ENCODE data around the gene DIO3. TPM values are rescaled to one million over a fixed set of nuclear protein-coding genes. Genes with fewer than 3 reads are reported as not detected.

Gene DIO3
- total RNA-seq, 1 experiment from 2014 or later, result 4.9 TPM

DNA sequence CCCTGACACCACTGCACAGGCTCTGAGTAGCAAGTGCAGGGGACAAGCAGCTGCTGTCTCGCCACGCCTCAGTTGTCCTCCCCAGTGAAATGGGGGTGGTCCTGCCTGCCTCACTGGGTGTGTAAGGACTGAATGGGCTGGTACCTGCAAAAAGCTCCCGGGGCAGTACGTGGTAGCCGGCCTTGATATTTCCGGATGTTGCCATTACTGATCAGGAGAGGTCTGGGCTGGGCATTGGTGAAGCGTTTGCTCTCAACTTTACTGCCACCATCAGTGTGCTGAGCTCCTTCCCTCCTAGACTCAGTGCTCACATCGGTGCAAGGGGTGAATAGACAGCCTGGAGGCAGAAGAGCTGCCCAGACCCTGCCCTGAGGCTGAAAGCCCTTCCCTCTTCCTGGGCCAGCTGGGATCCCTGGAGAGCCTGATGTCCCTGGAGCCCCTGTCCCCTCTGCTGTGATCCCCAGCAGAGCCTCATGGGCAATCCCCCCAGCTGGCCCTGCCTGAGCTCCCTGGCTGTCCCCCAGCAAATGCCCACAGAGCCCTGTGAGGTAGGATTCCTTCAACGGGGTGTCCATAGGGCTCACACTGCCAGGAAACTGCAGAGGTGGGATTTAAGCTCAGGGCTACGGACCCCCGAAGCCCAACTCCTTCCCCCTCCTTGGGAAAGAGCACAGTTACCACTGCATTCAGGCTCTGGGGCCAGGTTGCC lies 18.2 kb downstream of the DIO3 start:
- H3F3A ChIP-seq (ENCODE audit: low read length, unreplicated experiment), result no peaks in the 10 kb centered on the region
- ATAC-seq (no peak), DNase-seq (no peak)
- H3K9me3 ChIP-seq (ENCODE audit: low read length), result no peaks in the 10 kb centered on the region
- H3K27ac ChIP-seq (ENCODE audit: low read length), result no peak overlapping the region
- no peaks in the 10 kb centered on the region for H3K9me2 ChIP-seq (replicated peaks; ENCODE audit: low read length)
- TF ChIP-seq EZH2 (IDR thresholded peaks at IDR 0.05; ENCODE audit: low read length, unreplicated experiment), result no peak
- H3K79me2 ChIP-seq (ENCODE audit: low read length), result no peaks in the 10 kb centered on the region
- no peaks in the 10 kb centered on the region for H3K4me1 ChIP-seq (ENCODE audit: insufficient read depth, low read length)
- intact Hi-C loops (cut with micrococcal nuclease), result no loop called here
- CTCF ChIA-PET, result no interaction called here
- H3K4me3 ChIP-seq (ENCODE audit: low read length), result no peak overlapping the region
- no peak overlapping the region for H2AFZ ChIP-seq (ENCODE audit: low read length)
- H3K9ac ChIP-seq (ENCODE audit: low read length), result no peak overlapping the region
- H3K4me2 ChIP-seq (ENCODE audit: low read length), result no peak overlapping the region
- no peaks in the 10 kb centered on the region for H3K36me3 ChIP-seq (ENCODE audit: low read depth, low read length)
- no TSS peak for BruUV-seq (replicated peaks)
- H4K20me1 ChIP-seq (ENCODE audit: low read length), result no peaks in the 10 kb centered on the region
- POLR2A ChIA-PET (ENCODE audit: unreplicated experiment), result no interaction called here
- peaks cover 16% of the 10 kb centered on the region for H3K27me3 ChIP-seq (ENCODE audit: low read length)

DNA sequence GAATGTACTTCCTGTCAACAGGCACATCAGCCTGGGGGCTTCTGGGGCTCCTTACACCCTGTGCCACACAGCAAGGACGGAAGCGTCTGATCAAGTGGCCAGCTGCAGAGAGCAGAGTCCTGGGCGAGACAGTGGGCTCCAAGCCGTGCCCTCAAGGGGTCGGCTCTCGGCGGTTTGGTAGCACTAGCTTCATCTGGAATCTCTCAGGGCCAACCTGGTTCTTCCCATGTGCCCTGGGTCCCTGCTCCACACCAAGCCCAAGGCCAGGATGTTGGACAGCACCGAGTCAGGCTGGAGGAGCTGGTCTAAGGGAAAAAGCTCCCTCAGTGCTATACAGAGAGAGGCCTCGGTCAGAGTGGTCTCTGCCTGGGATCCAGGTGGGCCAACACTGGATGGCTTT lies 20.5 kb downstream of the DIO3 start:
- Histone ChIP-seq H3K4me2 (ENCODE audit: low read length) (no peak overlapping the region), H3K79me2 (ENCODE audit: low read length) (no peaks in the 10 kb centered on the region), H3K9me2 (replicated peaks; ENCODE audit: low read length) (no peaks in the 10 kb centered on the region), H3K4me1 (ENCODE audit: insufficient read depth, low read length) (no peaks in the 10 kb centered on the region), H4K20me1 (ENCODE audit: low read length) (no peaks in the 10 kb centered on the region), H3K4me3 (ENCODE audit: low read length) (no peak overlapping the region), H3K36me3 (ENCODE audit: low read depth, low read length) (no peaks in the 10 kb centered on the region), H3F3A (ENCODE audit: low read length, unreplicated experiment) (no peaks in the 10 kb centered on the region), H3K27ac (ENCODE audit: low read length) (no peak overlapping the region), H2AFZ (ENCODE audit: low read length) (no peak overlapping the region), H3K9ac (ENCODE audit: low read length) (no peak overlapping the region), H3K9me3 (ENCODE audit: low read length) (no peaks in the 10 kb centered on the region), H3K27me3 (ENCODE audit: low read length) (peaks cover 16% of the 10 kb centered on the region)
- BruUV-seq (replicated peaks), result no TSS peak
- TF ChIP-seq EZH2phosphoT487 (IDR thresholded peaks at IDR 0.05; ENCODE audit: borderline replicate concordance, low read length) (no peak), EZH2 (IDR thresholded peaks at IDR 0.05; ENCODE audit: low read length, unreplicated experiment) (no peak)
- TF ChIP-seq, protein P1, sequence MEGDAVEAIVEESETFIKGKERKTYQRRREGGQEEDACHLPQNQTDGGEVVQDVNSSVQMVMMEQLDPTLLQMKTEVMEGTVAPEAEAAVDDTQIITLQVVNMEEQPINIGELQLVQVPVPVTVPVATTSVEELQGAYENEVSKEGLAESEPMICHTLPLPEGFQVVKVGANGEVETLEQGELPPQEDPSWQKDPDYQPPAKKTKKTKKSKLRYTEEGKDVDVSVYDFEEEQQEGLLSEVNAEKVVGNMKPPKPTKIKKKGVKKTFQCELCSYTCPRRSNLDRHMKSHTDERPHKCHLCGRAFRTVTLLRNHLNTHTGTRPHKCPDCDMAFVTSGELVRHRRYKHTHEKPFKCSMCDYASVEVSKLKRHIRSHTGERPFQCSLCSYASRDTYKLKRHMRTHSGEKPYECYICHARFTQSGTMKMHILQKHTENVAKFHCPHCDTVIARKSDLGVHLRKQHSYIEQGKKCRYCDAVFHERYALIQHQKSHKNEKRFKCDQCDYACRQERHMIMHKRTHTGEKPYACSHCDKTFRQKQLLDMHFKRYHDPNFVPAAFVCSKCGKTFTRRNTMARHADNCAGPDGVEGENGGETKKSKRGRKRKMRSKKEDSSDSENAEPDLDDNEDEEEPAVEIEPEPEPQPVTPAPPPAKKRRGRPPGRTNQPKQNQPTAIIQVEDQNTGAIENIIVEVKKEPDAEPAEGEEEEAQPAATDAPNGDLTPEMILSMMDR (conservative IDR thresholded peaks at IDR 0.05; ENCODE audit: low read depth, low read length), result no peak
- no peak for ATAC-seq
- no peak for DNase-seq
- CTCF ChIA-PET, result no interaction called here
- intact Hi-C loops (cut with micrococcal nuclease), result no loop called here
- POLR2A ChIA-PET (ENCODE audit: unreplicated experiment), result no interaction called here

DNA sequence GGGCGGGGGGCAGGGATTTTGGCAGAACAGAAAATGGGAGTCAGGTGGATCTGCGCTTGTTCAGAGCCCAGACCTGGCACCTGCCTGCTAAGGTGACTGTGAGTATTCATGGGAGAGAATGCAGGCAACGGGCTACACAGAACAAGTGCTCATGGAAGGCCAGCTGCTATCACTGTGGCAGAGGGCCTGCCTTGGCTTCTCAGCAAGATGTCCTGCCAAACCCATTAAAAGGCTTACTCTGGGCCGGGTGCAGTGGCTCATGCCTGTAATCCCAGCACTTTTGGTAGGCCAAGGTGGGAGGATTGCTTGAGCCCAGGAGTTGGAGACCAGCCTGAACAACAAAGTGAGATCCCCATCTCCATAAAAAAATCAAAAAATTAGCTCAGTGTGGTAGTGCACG lies 21.0 kb downstream of the DIO3 start:
- ATAC-seq, result no peak
- Histone ChIP-seq H3F3A (ENCODE audit: low read length, unreplicated experiment) (no peaks in the 10 kb centered on the region), H3K27ac (ENCODE audit: low read length) (no peak overlapping the region), H3K9me2 (replicated peaks; ENCODE audit: low read length) (no peaks in the 10 kb centered on the region), H3K4me2 (ENCODE audit: low read length) (no peak overlapping the region), H2AFZ (ENCODE audit: low read length) (no peak overlapping the region), H3K27me3 (ENCODE audit: low read length) (peaks cover 16% of the 10 kb centered on the region), H3K36me3 (ENCODE audit: low read depth, low read length) (no peaks in the 10 kb centered on the region), H3K9ac (ENCODE audit: low read length) (no peak overlapping the region), H4K20me1 (ENCODE audit: low read length) (no peaks in the 10 kb centered on the region), H3K9me3 (ENCODE audit: low read length) (no peaks in the 10 kb centered on the region), H3K4me3 (ENCODE audit: low read length) (no peak overlapping the region), H3K4me1 (ENCODE audit: insufficient read depth, low read length) (no peaks in the 10 kb centered on the region), H3K79me2 (ENCODE audit: low read length) (no peaks in the 10 kb centered on the region)
- TF ChIP-seq EZH2 (IDR thresholded peaks at IDR 0.05; ENCODE audit: low read length, unreplicated experiment) (no peak), EZH2phosphoT487 (IDR thresholded peaks at IDR 0.05; ENCODE audit: borderline replicate concordance, low read length) (no peak)
- TF ChIP-seq, protein P1 (conservative IDR thresholded peaks at IDR 0.05; ENCODE audit: low read depth, low read length), result no peak
- intact Hi-C loops (cut with micrococcal nuclease), result no loop called here
- no TSS peak for BruUV-seq (replicated peaks)
- POLR2A ChIA-PET (ENCODE audit: unreplicated experiment), result no interaction called here
- no peak for DNase-seq
- CTCF ChIA-PET, result no interaction called here
